T-helper 22 cell (primary cell): ENCODE data around the gene CCNF.

Source experiments
- DNase-seq: peaks from one replicate; pipeline ENCODE4 v3.0.0-alpha.2; 2020; ENCODE audit warnings: low read depth

The CCNF gene

DNA sequence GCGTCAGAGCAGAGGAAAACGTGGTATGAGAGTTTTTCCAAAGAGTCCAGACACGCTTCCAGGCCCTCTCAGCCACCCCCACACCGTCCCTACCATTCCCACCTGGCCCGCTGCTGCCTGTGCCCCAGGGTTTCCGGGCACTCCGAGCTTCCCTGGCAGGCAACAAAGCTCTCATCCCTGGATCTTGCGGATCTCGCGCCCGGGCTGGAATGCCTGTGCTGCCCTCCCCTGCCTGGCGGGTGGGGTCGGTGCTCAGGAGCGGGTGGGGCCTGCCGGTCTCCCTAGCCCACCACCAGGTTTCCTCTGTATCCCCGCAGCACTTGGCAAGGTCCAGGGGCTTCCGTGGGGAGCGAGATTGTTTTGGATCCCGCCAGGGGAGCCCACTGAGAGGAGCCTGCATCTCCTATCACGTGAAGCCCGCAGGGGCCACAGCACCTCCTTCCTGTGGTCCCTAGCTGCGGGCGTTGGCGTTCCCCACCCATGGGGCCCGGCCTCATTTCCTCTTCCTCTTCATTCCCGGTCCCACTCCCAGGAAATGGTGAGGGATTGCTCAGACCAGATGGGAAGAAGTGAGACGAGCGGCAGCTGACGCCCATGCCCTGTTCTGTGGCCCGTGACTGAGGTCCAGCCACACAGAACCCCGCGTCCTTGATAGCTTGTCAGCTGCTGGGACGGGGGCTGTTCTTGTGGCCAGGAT is 56.7 kb downstream of the CCNF start:
- no peak for DNase-seq

DNA sequence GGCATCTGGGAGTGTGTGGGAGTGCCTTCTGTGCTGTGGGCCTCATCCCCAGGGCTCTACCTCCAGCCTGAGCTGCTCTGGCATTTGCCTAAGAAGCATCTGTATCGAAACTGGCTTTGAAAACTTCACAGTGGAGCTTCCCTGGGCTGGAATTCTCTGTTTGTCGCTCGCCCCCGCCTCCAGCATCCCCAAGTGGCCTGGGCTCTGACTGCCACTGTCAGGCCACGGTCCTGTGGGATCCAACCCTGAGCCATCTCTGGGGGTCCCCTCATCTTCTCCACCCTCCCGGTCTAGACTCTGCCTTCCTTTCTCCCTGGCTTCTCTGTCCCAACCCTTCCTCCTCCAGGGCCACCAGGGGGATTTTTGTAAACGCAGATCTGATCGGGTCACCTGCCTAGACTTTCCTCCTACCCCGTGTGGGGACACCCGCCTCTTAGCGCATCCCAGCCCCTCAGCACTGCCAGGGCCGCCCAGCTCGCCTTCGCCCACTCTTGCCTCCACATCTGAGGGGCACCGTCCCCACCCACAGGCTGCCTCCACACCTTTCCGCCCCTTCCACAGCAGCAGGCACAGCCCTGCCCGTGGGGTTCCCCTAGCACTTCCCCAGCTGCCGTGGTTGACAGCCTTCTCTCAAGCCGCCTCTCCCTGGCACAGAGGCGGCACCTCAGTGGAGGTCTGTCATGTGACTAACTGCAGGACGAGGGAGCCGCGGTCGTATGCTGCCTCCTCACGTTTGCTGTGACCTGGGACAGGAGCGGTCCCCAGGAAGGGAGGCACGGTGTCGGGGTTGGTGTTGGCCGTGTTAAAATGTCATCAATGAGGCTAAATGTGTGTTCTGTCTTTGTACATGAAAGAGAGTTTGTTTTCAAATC is 57.6 kb downstream of the CCNF start:
- peak; percentile 66 for DNase-seq

DNA sequence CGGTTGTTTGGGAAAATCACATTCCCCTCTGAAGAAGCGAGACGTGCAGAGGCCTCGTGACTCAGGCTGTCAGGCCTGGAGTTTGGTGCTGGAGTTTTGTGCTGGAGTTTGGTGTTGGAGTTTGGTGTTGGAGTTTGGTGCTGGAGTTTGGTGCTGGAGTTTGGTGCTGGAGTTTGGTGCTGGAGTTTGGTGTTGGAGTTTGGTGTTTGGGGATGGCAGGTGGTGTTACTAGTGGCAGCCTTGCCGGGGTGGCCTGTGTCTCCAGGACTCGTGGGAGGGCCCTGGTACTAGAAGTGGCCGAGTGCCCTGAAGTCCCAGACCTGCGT is 58.2 kb downstream of the CCNF start:
- no peak for DNase-seq

DNA sequence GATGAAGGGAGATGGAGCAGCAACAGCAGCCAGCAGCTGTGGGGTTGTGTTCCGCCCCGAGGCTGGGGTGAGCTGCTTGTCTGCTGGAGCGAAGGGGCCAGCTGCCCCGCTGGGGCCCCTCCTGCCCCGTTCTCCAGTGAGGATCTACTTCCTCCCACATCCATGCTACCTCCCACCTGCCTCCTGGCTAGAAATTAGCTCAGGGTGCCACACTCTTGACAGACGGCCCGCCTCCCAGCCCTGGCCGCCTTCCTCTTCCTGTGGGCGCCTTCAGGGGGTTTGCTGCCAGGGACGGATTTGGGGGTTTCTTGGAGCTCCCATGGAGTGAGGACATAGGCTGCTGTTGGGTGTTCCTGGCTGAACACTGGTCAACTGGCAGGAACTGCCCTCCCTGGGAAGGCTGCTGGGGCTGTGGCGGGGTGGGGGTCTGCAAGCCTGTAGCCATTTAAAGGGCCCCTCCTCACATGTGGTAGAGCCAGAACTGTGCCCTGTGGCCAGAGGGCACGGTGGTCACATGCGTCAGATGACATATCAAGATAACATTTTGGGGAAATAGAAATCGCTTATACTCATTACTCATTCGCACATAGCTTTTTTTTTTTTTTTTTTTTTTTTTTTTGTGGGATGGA is 58.8 kb downstream of the CCNF start:
- no peak for DNase-seq

DNA sequence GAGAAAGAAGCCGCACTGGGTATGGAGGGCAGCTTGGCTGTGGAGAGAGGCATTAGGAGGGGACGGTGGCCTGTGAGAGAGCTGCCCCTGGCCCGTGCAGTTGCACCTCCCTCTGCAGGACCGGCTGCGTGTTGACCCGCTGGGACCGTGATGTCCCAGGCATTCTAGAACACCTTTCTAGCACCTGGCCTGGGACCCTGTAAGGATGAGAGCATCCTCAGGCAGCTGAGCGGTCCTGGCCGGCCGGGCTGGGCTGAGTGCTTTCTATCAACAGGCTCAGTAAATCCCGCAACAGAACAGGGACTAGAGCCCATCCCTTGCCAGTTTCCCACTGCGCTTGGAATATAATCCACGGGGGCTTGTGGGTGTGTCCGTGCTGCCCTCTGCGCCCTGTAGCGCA is 60.3 kb downstream of the CCNF start:
- DNase-seq: no peak

DNA sequence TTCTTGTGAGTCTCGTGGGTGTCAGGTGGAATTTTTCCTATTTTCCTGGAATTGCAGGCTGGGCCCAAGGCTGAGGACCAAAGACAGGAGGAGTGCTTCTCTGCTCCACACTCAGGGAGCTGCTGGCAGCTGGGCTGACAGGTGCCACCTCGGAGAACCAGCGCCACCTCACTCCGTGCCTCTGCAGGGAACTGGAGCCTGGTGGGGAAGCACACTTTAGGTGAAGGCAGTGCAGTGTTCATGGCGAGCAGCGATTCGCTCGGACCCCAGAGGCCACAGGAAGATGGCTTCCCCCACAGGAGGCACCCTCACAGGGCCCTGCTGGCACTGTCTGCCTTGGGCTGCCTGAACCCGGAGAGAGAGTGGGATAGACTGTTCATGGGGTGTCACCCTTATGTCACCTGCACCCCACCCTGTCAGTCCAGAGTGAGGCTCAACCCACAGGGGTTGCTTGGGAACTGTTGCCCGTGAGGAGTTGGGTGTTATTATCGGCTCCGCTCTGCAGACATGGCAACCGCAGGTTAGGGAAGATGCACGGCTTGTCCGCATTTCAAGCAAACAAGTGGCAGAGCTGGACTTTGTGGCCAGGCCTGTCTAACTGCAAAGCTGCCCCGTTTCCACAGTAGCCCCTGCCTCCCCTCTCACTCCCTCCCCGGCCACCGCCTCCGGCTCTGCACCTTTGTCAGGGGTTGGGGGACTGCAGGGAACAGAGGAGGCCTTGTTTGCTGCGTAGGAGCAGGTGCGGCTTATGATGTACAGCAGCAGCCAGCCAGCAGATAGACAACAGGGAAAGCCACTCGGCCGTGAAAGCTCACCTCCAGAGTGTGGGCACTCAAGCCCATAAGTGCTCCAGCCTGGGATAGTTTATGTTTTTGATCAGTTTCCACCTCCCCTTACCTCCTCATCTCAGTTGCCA is 61.2 kb downstream of the CCNF start:
- no peak for DNase-seq

DNA sequence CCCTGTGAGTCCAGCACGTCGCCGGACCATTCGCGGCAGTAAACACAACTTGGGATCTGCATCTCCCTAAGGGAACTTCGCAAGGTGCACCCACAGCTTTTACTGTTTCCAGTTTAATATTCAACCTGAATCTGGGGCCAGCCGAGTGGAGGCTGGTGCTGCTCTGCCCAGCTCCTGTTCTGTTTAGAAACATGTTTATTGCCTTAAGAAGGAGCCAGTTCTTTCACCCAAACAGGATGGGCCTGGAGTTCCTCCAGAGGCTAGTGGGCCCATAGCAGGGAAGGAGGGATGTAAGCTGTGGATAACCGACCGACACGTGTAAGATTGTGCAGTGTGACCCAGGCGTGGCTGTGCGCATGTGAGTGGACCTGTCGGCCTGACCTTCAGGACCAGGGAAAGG is 63.0 kb downstream of the CCNF start:
- DNase-seq: no peak

DNA sequence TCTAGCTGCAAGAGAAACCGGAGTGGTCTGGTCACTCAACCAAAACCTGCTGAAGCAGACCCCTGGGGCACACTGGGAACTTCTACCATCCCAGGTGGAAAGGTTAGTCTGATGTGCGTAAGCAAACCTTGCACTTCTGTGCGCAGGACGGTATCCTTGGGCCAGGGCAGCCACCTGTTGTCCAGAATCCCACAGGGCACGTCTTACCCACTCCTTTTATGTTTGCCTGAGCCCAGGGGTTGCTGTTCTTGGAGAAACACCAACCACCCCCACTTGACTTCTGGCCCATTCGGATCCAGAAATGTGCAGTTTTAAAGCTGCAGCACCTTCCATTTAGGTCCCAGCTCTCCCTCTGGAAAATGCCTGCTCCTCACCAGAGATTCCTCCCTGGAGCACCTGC is 64.4 kb downstream of the CCNF start:
- DNase-seq: no peak

DNA sequence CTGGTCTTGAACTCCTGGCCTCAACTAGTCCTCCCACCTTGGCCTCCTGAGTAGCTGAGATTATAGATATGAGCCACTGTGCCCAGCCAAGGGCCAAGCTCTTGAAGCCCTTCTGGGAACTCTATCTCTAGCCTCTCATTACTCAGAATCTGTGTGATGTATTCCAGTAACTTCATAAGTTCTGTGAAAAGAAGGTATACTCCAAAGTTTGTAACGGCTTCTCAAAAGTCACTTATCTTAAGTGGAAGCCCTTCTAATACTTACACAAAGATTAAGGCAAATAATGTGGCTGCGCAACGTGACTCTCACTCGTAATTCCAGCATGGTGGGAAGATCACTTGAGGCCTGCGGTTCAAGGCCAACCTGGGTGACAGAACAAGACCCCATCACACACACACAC is 65.4 kb downstream of the CCNF start:
- DNase-seq: no peak

DNA sequence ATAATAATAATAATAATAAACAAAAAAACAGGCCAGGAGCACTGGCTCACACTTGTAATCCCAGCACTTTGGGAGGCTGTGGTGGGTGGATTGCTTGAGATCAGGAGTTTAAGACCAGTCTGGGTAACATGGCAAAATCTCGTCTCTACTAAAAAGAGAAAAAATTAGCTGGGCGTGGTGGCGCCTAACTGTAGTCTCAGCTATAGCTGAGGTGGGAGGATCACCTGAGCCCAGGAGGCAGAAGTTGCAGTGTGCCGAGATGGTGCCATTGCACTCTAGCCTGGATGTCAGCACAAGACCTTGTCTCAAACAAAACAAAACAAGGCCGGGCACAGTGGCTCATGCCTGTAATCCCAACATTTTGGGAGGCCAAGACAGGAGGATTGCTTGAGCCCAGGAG is 65.8 kb downstream of the CCNF start:
- no peak for DNase-seq

DNA sequence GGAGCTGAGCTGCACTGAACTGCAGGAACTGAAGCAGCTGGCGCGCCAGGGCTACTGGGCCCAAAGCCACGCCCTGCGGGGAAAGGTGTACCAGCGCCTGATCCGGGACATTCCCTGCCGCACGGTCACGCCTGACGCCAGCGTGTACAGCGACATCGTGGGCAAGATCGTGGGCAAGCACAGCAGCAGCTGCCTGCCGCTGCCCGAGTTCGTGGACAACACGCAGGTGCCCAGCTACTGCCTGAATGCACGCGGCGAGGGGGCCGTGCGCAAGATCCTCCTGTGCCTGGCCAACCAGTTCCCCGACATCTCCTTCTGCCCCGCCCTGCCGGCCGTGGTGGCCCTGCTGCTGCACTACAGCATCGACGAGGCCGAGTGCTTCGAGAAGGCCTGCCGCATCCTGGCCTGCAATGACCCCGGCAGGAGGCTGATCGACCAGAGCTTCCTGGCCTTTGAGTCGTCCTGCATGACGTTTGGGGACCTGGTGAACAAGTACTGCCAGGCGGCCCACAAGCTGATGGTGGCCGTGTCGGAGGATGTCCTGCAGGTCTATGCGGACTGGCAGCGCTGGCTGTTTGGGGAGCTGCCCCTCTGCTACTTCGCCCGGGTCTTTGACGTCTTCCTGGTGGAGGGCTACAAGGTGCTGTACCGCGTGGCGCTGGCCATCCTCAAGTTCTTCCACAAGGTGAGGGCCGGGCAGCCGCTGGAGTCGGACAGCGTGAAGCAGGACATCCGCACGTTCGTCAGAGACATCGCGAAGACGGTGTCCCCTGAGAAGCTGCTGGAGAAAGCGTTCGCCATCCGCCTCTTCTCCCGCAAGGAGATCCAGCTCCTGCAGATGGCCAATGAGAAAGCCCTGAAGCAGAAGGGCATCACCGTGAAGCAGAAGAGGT is 67.2 kb downstream of the CCNF start:
- DNase-seq: no peak

DNA sequence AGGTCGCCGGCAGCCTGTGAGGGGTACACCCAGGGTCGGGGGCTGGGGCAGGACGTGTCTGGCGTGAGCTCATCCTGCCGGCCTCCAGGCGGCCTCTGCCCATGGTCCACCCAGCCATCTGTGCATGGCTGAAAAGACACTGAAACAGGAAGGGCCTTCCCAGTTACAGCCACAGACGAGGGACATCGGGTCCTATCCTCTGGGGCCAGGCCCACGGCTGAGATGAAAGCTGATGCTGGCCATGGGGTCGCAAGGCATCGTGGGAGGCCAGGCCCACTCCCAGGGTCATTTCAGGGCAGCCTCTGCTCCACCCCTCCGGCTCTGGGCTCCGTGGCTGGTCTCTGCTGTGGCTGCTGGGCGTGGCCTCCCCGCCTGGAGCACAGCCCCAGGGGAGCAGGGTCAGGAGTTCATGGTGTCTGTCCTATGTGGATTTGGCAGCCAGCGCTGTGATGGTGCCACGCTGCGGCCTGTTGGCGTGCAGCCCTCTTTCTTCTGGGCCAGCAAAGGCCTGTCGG is 67.9 kb downstream of the CCNF start:
- DNase-seq: no peak

DNA sequence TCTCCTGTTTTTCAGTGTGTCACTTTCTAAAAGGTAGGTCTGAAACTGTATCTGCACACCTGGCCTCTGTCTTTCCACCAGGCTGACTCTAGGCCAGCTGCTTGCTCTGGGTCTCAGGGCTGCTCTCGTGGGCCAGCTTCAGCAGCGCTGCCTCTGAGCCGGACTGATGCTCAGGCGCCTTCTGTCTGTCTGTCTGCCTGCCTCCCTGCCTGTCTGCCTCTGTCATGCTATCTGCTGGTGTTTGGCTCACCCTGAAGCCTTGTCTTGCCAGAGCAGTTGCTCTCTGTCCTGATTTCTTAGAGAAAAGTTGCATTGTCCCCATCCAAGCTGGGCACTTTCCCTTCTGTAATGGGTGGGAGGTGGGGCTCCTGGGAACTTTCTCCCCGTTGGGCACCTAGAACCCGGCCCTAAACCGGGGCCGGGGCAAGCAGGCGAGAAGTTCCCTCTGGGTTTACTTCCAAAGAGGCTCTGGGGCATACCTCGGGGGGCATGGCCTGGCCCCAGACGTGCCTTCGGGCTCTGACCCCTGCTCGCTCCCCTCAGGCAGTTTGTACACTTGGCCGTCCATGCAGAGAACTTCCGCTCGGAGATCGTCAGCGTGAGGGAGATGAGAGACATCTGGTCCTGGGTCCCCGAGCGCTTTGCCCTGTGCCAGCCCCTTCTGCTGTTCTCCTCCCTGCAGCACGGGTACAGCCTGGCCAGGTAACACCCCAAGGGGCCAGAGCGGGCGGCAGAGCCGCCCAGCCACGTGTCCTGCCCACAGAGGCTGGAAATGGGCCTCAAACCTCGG is 68.6 kb downstream of the CCNF start:
- no peak for DNase-seq

DNA sequence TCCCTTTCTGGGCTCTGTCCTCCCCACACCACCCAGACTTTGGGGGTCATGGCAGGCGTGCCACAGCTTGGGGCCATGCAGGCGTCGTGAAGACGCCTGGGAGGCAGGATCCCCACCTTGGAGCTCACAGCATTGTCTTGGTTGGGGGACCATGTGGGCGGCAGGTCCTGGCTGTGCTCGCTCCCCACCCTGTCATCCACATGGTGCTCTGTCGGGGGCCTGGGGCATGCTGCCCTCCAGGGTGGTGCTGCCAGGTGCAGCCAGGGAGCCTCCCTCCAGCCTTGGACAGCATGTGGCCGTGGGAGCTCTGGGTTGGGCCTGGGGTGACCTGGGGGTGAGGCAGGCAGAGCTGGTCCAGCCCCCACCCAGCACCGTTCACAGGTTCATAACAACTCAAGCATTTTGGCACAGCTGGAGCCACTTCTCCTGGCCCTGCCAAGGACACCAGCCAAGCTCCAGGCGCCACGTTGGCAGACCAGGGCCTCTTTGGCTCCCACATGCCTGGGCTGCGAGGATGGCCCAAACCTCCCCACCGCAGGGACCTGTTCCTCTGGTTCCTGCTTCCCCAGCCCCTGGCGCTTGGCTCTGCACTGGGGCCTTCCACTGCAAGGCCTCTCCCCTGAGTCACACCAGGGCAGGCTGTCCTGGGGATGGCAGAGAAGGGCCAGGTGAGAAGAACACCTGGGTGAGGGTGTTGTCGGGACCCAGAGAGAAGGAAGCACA is 69.4 kb downstream of the CCNF start:
- no peak for DNase-seq

DNA sequence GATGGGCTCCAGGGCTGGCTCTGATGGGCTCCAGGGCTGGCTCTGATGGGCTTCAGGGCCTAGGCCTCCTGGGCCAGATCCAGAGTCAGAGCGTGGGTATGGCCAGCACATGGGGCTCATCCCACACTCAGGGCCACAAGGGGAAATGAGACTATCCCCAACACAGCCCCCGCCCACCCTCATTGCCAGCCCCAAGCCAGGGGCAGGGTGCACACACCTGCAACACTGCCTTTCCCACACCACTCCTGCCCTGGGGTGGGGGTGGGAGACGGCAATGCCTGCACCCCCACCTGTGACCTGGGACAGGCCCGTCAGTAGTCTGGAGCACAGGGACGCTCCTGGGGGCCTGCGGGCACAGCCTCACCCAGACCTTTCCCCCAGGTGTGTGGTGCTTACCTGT is 70.2 kb downstream of the CCNF start:
- no peak for DNase-seq

DNA sequence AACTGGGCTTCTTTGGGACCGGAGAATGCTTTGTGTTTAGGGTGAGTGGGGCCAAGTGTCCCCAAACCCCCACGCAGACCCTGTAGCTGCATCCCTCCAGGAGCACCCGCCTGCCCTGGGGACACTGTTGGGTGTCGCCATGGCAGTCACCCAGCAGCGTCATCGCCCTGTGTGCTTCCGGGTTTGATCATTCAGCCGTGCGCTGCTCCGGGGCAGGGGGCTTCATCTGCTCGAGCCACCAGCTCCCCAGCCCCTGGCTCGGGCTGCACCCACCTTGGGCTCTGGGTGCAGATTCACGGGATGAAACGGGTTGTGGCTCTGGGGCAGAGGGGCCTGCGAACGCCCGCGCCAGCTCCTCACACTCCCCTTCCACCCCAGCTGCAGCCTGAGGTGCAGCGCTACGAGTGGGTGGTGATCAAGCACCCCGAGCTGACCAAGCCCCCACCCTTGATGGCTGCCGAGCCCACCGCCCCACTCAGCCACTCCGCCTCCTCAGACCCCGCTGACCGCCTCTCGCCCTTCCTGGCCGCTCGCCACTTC is 70.7 kb downstream of the CCNF start:
- DNase-seq: no peak

DNA sequence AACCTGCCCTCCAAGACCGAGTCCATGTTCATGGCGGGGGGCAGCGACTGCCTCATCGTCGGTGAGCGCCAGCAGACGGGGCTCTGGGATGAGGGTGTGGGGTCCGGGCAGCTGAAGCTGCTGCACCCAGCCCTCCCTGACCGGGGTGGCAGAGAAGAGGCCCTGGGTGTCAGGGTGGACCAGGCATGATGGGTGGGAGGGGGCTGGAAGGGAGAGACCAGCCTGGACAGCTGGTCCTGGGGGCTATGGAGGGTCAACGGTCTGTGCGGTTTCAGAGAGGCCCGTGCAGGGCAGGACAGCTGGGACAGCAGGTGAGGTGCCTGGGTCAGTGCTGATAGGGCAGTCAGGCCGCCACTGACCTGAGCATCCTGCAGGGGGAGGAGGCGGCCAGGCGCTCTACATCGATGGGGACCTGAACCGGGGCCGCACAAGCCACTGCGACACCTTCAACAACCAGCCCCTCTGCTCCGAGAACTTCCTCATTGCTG is 71.2 kb downstream of the CCNF start:
- no peak for DNase-seq

DNA sequence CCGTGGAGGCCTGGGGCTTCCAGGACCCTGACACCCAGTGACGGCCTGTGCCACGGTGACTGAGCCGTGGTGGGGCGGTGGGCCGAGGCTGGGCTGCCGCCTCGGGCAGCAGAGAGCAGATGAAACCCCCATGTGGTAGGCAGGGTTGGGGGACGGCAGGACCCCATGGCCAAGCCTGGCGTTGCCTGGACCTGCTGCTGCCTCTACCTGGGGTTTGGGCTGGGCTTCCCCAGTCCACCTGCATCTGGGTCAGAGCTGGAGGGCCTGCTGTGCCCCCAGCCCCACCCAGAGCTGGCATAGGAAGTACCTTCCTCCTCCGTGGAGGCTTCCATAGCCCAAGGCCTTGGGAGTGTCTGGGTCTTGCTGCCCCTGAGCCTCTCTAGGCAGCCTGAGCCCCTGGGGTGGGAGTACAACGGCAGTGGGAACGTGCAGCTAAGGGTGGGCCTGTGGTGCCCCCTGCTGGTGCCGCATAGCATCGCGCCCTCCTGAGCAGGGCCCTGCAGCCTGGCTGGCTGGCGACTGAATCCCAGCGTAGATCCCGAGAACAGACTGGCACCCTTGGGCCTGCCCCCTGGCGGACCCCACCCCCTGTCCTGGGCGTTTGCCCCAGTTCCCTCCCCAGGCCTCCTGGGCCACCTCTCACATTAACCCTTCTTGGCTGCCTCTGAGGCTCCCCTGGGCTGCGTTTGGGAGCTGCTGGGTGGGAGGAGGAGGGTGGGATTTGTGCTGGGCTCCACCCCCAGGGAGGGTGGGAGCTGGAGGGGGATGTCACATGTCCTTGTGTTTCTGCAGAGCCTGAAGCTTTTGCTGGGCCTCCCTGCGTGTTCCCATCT is 71.9 kb downstream of the CCNF start:
- DNase-seq: peak; percentile 46
